ENCODE measurements around the gene CRTC1. TPM values are rescaled to one million over a fixed set of nuclear protein-coding genes. Genes with fewer than 3 reads are reported as not detected.

CRTC1 gene
- total RNA-seq, 1 donor, result 4.3 TPM

DNA sequence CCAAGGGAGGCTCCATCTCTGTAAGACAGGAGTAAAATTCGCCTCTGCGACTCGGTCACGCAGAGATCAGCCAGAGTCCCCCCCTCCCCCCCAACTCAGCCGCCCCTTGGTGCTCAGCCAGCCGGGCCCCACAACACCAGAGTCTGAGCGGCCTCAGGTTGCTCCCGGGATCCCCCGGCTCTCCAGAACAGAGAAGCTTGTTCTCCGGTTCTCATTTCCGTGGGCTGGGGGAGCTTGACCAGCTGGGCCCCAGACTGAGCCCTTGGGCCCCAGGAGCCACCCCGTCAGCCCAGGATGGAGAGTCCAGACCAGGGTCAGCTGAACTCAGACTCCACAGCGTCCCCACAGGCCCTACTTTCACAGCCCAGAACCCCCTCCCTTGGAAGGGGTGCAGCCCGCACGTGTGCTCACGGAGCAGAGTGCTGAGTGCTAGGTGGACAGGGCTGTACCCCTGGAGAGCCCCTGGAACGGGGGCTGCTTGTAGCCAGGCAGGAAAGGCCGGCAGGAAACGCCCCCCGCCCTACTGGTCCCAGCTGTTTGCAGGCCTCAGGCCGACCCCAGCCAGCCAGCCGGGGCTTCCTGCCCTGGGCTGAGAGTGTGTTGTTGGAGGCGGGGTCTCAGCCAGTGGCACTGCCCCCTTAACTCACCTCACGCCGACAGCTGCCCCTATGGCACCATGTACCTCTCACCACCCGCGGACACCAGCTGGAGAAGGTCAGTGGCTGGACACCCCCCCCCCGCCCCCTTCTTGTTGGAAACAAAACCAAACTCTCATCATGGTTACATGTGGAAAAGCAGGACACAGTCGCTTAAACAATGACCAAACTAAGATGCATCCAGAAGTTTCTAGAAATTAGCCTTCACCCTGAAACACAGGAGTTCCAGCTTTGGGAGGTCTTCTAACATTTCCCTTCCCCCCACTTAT lies 63.2 kb downstream of the CRTC1 start:
- Histone ChIP-seq H3K4me3 (ENCODE audit: low read length) (no peak overlapping the region), H3K4me1 (ENCODE audit: insufficient read depth, low read length) (no peaks in the 10 kb centered on the region), H3K9me3 (ENCODE audit: low read depth, low read length) (no peaks in the 10 kb centered on the region), H3K27me3 (ENCODE audit: insufficient read depth, low read length) (no peaks in the 10 kb centered on the region)

DNA sequence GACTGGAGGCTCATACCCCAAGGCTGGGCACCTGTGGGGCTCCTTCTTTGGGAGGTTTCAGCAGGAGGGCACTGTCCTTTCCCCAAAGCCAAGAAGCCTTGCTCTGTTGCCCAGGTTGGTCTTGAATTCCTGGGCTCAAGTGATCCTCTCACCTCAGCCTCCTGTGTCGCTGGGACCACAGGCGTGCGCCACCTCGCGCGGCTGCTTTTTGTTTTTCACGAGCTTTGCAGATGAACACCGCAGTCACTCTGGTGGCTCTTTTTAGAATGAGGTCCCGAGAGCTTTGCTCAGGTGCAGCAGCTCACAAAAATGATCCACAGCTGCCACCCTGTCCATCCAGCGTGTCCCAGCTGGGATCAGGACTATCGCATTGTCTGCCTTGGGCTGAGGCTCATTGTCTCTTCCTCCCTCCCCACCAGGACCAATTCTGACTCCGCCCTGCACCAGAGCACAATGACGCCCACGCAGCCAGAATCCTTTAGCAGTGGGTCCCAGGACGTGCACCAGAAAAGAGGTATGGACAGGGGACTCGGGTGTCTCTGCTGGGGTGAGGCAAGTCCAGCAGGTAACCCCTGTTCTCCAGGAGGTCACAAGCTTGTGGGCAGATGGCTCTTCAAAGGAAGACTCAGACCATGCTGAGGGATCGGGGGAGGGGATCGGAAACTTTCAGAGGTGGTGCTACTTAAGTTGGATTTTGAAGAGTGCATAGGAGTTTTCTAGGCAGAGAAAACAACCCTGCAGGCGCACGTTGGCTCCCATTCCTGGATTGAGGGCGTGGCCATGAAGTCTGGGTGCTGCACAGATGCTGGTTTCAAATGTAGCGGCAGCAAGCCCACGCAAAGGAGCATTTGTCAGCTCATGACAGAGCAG lies 66.1 kb downstream of the CRTC1 start:
- Histone ChIP-seq H3K27me3 (ENCODE audit: insufficient read depth, low read length) (no peaks in the 10 kb centered on the region), H3K4me1 (ENCODE audit: insufficient read depth, low read length) (no peaks in the 10 kb centered on the region), H3K9me3 (ENCODE audit: low read depth, low read length) (no peaks in the 10 kb centered on the region), H3K4me3 (ENCODE audit: low read length) (no peak overlapping the region)

DNA sequence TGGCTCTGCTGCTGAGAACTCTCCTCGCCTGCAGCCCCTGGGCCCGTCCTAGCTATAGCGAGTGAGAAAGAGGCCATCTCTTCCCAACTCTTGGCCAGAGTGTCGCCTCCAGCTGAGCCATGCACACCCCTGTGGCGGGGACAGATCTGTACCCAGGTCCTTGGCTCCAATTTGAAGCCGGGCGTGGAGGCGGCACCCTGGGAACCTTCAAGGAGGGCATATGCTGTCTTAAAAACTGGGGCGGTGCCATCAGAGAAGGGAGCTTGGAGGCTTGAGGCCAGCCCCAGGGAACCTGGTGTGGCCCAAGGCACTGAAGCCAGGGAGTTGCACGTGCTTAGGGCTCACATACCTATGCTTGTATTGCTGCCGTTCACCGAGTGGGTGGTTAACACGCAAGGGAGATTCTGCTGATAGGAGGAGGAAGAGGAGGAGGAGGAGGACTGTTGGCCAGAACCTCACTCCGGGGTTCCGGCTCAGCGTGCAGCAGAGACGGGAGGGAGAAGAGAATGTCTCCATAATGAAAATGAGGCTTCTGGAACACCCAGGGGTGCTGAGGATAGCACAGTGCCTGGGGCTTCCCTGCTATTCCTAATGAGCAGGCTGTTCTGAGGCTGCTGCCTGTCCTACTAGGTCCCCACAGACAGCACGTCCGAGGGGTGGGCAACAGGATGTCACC lies 67.0 kb downstream of the CRTC1 start:
- H3K4me1 ChIP-seq (ENCODE audit: insufficient read depth, low read length), result no peaks in the 10 kb centered on the region
- H3K9me3 ChIP-seq (ENCODE audit: low read depth, low read length), result no peaks in the 10 kb centered on the region
- no peaks in the 10 kb centered on the region for H3K27me3 ChIP-seq (ENCODE audit: insufficient read depth, low read length)
- H3K4me3 ChIP-seq (ENCODE audit: low read length), result no peak overlapping the region

DNA sequence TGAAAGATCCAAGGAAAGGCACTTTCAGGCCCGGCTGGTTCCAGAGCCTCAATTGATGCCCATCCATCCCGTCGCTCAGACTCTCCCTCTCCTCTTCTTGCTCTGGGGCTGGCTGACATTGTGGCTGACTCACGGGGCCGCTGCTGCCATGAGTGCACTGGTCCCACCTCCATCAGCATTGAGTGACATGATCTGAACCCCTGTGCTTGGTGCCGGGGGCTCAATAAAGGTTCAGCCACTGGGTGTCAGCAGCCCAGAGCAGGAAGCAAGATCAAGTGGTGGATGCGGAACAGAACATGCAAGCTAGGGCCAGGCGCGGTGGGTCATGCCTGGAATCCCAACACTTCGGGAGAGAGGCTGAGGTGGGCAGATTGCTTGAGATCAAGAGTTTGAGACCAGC lies 68.1 kb downstream of the CRTC1 start:
- Histone ChIP-seq H3K4me3 (ENCODE audit: low read length) (no peak overlapping the region), H3K27me3 (ENCODE audit: insufficient read depth, low read length) (no peaks in the 10 kb centered on the region), H3K9me3 (ENCODE audit: low read depth, low read length) (no peaks in the 10 kb centered on the region), H3K4me1 (ENCODE audit: insufficient read depth, low read length) (no peaks in the 10 kb centered on the region)

DNA sequence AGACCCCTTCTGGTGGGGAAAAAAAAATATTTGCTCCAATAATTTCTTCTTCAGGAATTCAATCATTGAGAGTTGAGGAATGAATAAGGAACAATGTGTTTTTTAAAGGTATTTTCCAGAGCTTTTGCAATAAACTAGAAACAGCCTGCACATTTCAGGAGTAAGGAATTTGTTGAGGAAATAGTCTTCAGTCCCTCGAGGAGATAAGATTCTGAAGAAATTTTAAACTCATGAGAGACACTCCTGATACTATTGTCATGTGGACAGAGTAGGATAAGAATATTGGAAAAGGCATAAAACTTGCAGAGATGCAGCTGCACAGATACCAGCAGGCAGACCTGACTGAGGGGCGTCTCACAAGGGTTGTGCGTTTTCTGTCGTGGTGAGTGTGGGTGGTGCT lies 71.0 kb downstream of the CRTC1 start:
- Histone ChIP-seq H3K4me1 (ENCODE audit: insufficient read depth, low read length) (no peaks in the 10 kb centered on the region), H3K4me3 (ENCODE audit: low read length) (no peak overlapping the region), H3K9me3 (ENCODE audit: low read depth, low read length) (no peaks in the 10 kb centered on the region), H3K27me3 (ENCODE audit: insufficient read depth, low read length) (no peaks in the 10 kb centered on the region)

DNA sequence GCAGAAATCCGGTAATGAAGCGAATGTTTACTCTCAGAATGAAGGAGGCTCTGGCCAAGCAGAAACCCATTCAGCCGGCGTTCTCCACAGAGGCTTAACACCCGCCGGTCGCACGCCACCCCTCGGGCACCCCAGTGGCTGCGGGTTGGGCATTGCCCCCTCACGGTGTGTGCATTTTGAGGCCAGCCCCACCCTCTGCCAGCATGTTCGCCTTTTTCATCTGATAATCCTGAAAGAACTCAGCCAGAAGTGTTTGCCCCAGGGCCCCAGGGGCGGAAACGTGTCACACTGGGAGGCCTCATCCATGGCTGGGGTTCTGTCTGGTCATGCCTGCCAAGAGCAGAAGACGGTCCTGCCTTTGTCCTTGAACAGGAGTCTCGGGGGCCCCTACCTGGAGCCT lies 73.4 kb downstream of the CRTC1 start:
- Histone ChIP-seq H3K9me3 (ENCODE audit: low read depth, low read length) (no peaks in the 10 kb centered on the region), H3K4me1 (ENCODE audit: insufficient read depth, low read length) (no peaks in the 10 kb centered on the region), H3K4me3 (ENCODE audit: low read length) (no peak overlapping the region)

DNA sequence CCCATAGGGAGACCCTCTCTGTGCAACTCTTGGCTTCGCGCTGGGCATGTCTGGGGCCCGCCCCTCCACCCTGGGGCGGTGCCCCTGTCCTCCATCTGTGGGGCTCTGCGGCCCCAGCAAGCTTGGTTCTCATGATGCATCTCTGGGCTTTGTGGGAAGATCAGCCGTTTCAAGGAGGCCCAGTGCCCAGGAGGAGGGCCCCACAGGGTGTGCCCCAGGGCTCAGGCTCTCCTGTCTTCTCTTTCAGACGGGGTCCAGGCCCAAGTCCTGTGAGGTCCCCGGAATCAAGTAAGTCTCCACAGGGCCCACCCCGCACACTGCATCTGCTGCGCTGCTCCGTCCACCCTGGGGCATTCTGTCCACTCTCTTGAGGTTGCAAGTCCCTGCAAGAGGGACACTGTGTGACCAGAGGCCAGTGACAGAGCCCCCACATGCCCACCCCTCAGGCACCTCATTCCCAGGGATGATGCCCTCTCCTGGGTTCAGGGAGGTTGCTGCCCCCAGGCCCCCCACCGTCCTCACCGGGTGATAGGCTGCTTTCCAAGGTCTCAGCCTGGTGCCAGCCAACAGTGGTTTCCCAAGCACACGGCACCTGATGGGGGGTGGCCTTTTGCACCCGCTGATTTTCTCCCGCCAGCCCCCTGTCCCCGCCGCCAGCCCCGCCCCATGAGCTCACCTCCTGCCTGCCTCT lies 76.0 kb downstream of the CRTC1 start:
- no peak overlapping the region for H3K4me3 ChIP-seq (ENCODE audit: low read length)
- no peaks in the 10 kb centered on the region for H3K4me1 ChIP-seq (ENCODE audit: insufficient read depth, low read length)
- no peaks in the 10 kb centered on the region for H3K9me3 ChIP-seq (ENCODE audit: low read depth, low read length)
- H3K27me3 ChIP-seq (ENCODE audit: insufficient read depth, low read length), result no peaks in the 10 kb centered on the region

More for the DNA sequence above, 73.4 kb downstream of the CRTC1 start:
- no peaks in the 10 kb centered on the region for H3K27me3 ChIP-seq (ENCODE audit: insufficient read depth, low read length)

DNA sequence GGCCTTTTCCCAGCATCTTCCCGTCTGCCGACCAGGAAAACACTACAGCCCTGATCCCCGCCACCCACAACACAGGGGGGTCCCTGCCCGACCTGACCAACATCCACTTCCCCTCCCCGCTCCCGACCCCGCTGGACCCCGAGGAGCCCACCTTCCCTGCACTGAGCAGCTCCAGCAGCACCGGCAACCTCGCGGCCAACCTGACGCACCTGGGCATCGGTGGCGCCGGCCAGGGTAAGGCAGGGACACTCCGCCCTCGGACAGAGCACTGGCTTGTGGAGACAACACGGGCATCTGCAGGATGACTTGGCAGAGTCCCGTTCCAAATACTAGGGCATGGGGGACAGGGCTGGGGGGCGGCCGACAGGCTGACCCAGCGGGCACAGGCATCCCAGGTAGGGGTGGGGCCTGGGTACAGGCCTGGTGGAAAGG lies 76.5 kb downstream of the CRTC1 start:
- Histone ChIP-seq H3K9me3 (ENCODE audit: low read depth, low read length) (no peaks in the 10 kb centered on the region), H3K4me3 (ENCODE audit: low read length) (no peak overlapping the region), H3K27me3 (ENCODE audit: insufficient read depth, low read length) (no peaks in the 10 kb centered on the region), H3K4me1 (ENCODE audit: insufficient read depth, low read length) (no peaks in the 10 kb centered on the region)

DNA sequence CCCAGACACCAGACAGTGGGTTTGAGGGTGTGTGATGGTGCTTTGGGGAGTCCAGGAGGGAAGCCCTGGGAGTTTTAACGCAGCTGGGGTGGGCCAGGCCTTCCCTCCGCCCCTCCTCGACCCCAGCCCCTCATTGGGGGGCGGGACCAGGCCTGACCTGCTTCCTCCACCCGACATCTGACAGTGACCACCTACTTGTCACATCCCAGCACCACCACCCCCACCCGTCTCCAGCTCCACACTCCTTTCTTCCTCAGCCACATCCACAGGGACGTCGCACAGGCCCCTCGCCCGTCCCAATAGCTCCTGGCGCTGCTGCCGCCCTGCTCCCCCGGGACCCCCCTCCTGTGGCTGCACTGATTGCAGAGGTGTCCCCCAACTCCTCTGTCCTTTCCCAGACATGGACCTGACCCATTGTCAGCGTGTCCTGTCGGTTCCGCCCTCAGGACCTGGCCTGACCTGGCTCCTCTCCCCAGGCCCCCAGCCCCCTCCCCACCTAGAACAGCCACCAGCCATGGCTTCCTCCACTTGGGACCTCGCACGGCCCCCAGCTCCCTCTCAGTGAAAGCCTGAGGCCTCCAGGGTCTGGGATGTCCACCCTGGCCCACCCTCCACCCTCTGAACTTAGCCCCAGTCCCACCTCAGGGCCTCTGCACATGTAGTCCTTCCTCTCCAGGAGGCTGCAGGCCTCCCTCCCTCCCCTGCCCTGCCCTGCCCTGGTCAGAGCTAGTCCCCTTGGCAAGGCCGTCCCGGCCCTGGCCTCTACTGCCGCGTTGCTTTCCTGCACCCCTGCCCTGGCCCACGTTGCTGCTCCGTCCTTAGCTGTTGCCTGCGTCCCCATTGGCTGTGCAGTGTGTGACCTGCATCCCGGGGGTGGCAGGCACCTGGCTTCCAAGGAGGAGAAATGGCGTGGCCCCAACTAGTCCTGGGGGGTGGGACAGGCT lies 77.2 kb downstream of the CRTC1 start:
- no peaks in the 10 kb centered on the region for H3K4me1 ChIP-seq (ENCODE audit: insufficient read depth, low read length)
- H3K9me3 ChIP-seq (ENCODE audit: low read depth, low read length), result no peaks in the 10 kb centered on the region
- H3K4me3 ChIP-seq (ENCODE audit: low read length), result no peak overlapping the region
- H3K27me3 ChIP-seq (ENCODE audit: insufficient read depth, low read length), result no peaks in the 10 kb centered on the region

DNA sequence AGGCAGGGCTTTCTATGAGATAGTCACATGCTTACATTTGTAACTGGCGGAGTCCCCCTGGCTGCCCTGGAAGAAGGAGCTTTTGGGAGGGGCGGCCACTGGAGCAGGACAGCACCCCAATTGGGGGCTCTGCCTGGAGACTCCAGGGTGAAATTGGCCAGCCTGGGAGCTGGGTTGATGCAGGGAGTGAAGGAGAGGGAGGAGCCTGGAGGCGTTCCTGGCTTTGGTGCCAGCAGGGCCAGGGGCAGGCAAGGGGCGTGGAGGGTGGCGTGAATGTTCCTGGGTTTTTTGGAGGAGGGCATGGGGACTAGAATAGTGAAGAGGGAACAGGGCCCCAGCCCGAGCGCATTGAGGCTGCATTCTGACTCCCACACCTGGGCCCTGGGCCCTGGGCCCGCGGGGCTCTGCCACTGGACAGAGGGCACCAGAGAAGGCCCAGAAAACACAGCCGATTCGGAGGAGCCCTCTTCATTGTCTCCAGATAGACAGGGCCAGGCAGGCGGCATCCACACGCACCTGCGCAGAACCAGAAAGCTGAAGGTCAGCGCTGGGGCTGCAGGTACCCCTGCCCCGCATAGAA lies 78.1 kb downstream of the CRTC1 start:
- Histone ChIP-seq H3K27me3 (ENCODE audit: insufficient read depth, low read length) (no peaks in the 10 kb centered on the region), H3K9me3 (ENCODE audit: low read depth, low read length) (no peaks in the 10 kb centered on the region), H3K4me3 (ENCODE audit: low read length) (no peak overlapping the region), H3K4me1 (ENCODE audit: insufficient read depth, low read length) (no peaks in the 10 kb centered on the region)

DNA sequence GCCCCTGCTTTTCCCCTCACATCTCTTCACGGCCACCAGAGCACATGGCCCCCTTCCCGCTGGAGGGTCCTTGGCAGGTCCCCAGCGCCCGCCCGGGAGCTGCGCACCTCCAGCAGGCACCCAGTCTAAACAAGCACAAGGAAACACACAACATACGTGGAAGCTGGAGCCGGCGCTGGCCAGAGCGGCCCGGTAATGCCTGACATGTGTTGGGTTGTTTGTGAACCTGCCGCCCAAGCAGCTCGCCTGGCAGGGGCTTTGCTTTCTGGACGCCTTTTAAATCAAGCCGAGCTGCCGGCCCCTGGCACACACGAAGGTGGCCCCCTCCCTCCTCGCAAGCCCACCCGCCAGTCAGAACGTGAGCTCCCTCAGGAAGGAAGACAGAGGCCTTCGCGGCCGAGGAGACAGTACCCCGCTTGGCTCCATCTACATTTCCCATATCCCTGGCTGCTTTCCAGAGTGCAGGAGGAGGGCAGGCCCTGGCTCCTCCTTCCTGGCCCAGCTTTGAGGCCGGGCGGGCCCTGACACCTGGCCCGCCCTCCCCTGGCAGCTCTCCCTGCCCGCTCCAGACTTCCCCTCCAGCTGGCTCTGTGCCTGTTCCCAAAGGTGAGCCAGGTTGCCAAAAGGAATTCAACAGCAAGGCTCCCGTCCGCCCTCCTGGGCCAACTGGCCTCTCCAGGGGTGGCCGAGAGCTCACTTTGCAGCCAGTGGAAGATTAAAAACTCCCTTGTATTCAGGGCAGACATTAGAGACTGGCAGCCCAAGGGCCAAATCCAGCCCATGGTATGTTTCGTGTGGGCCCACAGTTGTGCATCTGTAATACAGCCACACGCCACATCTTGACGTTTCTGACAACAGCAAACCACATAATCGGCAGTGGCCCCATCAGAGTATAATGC lies 78.9 kb downstream of the CRTC1 start:
- no peaks in the 10 kb centered on the region for H3K27me3 ChIP-seq (ENCODE audit: insufficient read depth, low read length)

DNA sequence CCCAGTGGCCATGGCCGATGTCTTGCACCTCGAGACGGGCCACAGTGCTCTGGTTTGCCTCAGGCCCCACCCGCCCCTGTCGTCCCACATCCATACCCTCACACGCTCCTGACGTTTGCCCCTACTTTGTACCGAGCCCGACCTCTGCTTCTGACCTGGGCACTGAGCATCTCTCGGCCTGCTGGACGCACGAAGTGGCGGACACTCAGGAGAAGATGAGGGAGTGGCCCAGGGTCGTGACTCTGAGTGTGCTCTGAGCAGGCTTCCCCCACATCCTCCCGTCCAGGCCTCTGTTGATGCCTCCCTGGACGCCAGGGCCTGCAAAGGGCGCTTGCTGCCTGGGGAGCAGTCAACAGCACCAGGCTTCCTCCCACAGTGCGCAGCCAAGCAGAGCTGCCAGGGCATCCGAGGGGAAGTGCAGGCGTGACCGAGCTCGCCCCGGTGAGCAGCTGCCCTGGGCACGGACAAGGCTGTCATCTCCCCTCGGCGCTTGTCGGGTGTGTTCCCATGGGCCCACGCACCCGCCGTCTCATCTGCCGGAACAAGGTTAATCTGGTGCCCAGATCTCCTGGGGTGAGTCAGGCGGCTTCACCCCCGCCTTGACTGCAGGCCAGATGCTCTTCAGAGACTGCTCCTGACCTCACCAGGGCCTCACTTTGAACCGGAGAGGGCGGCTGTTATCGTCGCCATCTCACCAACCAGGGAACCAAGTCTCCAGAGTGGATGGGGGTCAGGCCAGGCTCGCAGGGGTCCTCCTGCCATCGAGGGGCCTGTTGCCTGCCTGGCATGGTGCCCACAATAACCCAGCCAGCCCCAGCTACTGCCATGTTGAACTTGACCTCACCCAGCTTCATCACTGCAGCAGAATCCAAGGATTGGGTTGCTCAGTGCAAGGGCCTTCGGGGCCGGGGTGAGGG lies 80.5 kb downstream of the CRTC1 start:
- H3K27me3 ChIP-seq (ENCODE audit: insufficient read depth, low read length), result no peaks in the 10 kb centered on the region
- H3K4me3 ChIP-seq (ENCODE audit: low read length), result no peak overlapping the region
- no peaks in the 10 kb centered on the region for H3K9me3 ChIP-seq (ENCODE audit: low read depth, low read length)
- H3K4me1 ChIP-seq (ENCODE audit: insufficient read depth, low read length), result no peaks in the 10 kb centered on the region

More for the DNA sequence above, 78.9 kb downstream of the CRTC1 start:
- no peaks in the 10 kb centered on the region for H3K4me1 ChIP-seq (ENCODE audit: insufficient read depth, low read length)
- H3K4me3 ChIP-seq (ENCODE audit: low read length), result no peak overlapping the region
- H3K9me3 ChIP-seq (ENCODE audit: low read depth, low read length), result no peaks in the 10 kb centered on the region
